ENCODE data around the gene CGGBP1. TPM values are rescaled to one million over a fixed set of nuclear protein-coding genes. Genes with fewer than 3 reads are reported as not detected.

CGGBP1 gene
- total RNA-seq, 1 donor from 2014 or later, result 53.4 TPM

DNA sequence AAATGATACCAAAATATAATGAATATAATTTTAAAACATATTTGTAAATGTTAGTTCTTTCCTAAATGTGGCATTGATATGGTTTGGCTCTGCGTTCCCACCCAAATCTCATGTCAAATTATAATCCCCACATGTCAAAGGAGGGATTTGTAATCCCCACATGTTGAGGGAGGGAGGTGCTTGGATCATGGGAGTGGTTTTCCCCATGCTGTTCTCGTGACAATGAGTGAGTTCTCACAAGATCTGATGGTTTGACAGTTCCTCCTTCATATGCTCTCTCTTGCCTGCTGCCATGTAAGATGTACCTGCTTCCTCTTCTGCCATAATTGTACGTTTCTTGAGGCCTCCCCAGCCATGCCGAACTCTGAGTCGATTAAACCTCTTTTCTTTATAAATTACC is 12.0 kb downstream of the CGGBP1 start:
- TF ChIP-seq, protein P1, sequence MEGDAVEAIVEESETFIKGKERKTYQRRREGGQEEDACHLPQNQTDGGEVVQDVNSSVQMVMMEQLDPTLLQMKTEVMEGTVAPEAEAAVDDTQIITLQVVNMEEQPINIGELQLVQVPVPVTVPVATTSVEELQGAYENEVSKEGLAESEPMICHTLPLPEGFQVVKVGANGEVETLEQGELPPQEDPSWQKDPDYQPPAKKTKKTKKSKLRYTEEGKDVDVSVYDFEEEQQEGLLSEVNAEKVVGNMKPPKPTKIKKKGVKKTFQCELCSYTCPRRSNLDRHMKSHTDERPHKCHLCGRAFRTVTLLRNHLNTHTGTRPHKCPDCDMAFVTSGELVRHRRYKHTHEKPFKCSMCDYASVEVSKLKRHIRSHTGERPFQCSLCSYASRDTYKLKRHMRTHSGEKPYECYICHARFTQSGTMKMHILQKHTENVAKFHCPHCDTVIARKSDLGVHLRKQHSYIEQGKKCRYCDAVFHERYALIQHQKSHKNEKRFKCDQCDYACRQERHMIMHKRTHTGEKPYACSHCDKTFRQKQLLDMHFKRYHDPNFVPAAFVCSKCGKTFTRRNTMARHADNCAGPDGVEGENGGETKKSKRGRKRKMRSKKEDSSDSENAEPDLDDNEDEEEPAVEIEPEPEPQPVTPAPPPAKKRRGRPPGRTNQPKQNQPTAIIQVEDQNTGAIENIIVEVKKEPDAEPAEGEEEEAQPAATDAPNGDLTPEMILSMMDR (IDR thresholded peaks at IDR 0.05; ENCODE audit: insufficient read depth, low read length, poor library complexity, severe bottlenecking), result no peak
- DNase-seq (ENCODE audit: low read depth), result no peak

DNA sequence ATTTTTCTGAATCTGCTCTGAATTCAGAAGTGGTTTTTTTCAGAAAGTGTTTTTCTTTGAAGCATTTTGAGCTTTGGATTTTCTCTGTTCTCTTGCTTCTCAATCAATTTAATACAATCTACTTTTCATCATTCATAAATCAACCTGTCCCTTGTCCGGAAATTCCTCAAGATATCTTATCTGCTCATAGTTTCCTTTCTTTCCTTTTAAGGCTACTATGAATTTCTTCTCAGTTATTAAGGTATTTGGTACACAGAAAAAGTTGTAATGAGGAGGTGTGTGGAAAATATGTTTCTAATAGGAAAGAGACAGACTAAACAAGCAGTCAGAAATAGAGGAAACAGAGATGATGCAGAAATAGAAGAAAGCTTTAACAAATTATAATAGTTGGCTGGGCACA is 14.4 kb downstream of the CGGBP1 start:
- Histone ChIP-seq H3K27me3 (ENCODE audit: control insufficient read depth, insufficient read depth, low read length) (no peaks in the 10 kb centered on the region), H3K4me3 (ENCODE audit: low read depth, low read length) (no peak overlapping the region), H3K36me3 (ENCODE audit: control insufficient read depth, insufficient read depth, low read length) (no peaks in the 10 kb centered on the region)
- TF ChIP-seq, protein P1 (IDR thresholded peaks at IDR 0.05; ENCODE audit: insufficient read depth, low read length, poor library complexity, severe bottlenecking), result no peak
- no peak for DNase-seq (ENCODE audit: low read depth)

More for the DNA sequence above, 12.0 kb downstream of the CGGBP1 start:
- Histone ChIP-seq H3K27me3 (ENCODE audit: control insufficient read depth, insufficient read depth, low read length) (no peaks in the 10 kb centered on the region), H3K36me3 (ENCODE audit: control insufficient read depth, insufficient read depth, low read length) (no peaks in the 10 kb centered on the region), H3K4me3 (ENCODE audit: low read depth, low read length) (no peak overlapping the region)

DNA sequence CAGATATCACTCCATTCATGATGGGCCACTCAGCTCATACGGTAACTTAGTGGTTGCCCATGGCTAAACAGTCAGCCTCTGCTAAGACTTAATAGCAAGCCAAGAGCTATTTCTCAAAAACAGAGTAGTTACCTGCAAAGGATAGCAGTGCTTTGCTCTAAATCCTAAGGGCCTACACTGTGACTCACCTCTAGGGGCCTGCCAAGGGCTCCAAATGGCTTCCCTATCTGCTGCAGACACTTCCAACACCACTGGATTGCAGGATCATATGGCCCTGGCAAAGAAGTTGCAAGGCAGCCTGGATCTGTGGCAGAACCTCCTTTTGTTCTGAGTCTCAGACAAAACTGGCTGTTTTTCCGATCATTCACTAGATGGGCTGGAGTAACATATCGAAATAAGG is 17.8 kb downstream of the CGGBP1 start:
- TF ChIP-seq, protein P1 (IDR thresholded peaks at IDR 0.05; ENCODE audit: insufficient read depth, low read length, poor library complexity, severe bottlenecking), result no peak
- no peak for DNase-seq (ENCODE audit: low read depth)
- Histone ChIP-seq H3K36me3 (ENCODE audit: control insufficient read depth, insufficient read depth, low read length) (no peaks in the 10 kb centered on the region), H3K4me3 (ENCODE audit: low read depth, low read length) (no peak overlapping the region), H3K27me3 (ENCODE audit: control insufficient read depth, insufficient read depth, low read length) (no peaks in the 10 kb centered on the region)

DNA sequence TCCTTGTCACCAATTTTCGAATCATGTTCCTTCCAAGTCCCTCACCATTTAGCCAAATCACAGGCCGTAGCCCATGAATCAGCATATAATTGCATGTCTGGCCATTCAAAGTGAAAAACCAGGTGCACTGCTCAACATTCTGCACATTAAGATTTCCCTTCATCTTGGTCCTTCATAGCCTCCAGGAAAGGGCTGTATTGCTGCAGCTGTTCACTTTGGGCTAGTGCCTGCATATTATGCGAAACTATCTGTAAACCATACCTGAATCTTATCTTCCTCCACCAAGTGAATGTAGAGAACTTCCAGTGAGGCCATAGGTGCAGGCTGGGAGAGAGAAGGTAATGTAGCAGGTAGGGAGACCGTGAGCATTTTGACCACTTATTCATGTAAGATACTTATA is 18.3 kb downstream of the CGGBP1 start:
- H3K36me3 ChIP-seq (ENCODE audit: control insufficient read depth, insufficient read depth, low read length), result no peaks in the 10 kb centered on the region
- DNase-seq (ENCODE audit: low read depth), result no peak
- no peak overlapping the region for H3K4me3 ChIP-seq (ENCODE audit: low read depth, low read length)
- TF ChIP-seq, protein P1 (IDR thresholded peaks at IDR 0.05; ENCODE audit: insufficient read depth, low read length, poor library complexity, severe bottlenecking), result no peak
- H3K27me3 ChIP-seq (ENCODE audit: control insufficient read depth, insufficient read depth, low read length), result no peaks in the 10 kb centered on the region

DNA sequence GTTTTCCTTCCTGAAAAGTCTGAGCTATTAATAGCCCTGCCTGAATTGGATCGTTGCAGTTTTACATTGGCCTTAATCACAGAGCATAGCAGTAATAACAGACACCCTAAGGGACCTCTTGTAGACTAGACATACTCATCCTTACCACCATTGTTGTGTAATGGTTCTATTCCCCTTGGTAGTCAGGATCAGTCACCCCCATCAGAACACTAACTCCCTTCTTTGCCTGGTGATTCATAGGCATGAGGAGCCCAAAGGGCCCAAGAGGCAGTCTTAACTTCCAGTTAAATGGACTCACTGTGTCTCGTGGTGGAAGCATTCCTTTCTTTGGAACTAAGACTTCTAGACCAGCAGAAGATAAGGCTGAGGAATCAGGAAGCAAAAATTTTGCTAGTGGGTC is 20.2 kb downstream of the CGGBP1 start:
- TF ChIP-seq, protein P1 (IDR thresholded peaks at IDR 0.05; ENCODE audit: insufficient read depth, low read length, poor library complexity, severe bottlenecking), result no peak
- H3K27me3 ChIP-seq (ENCODE audit: control insufficient read depth, insufficient read depth, low read length), result no peaks in the 10 kb centered on the region
- no peaks in the 10 kb centered on the region for H3K36me3 ChIP-seq (ENCODE audit: control insufficient read depth, insufficient read depth, low read length)
- no peak overlapping the region for H3K4me3 ChIP-seq (ENCODE audit: low read depth, low read length)
- DNase-seq (ENCODE audit: low read depth), result peak; percentile 63

DNA sequence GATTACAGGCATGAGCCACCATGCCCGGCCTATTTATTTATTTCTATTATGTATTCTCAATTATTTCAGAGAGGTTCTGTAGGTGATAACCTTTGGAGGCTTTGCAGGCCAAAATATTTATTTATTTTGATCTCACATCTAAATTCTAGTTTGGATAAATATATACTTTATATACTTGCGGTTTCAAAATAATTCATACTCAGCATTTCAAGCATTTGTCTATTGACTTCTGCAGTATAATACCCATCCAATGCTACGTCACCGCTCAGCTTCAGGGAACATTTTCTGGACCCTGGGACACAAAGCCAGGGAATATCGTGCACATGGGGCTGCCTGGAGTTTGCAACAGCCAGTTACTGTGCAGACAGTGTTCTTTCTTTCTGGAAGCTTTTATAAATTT is 22.6 kb downstream of the CGGBP1 start:
- TF ChIP-seq, protein P1 (IDR thresholded peaks at IDR 0.05; ENCODE audit: insufficient read depth, low read length, poor library complexity, severe bottlenecking), result no peak
- Histone ChIP-seq H3K36me3 (ENCODE audit: control insufficient read depth, insufficient read depth, low read length) (no peaks in the 10 kb centered on the region), H3K27me3 (ENCODE audit: control insufficient read depth, insufficient read depth, low read length) (no peaks in the 10 kb centered on the region), H3K4me3 (ENCODE audit: low read depth, low read length) (no peak overlapping the region)
- no peak for DNase-seq (ENCODE audit: low read depth)
